ENCODE data around the gene CCDC6. TPM values are rescaled to one million over a fixed set of nuclear protein-coding genes. Genes with fewer than 3 reads are reported as not detected.

Gene CCDC6
- total RNA-seq, 2 experiments from 2014 or later: 9.5 to 25.4 TPM

DNA sequence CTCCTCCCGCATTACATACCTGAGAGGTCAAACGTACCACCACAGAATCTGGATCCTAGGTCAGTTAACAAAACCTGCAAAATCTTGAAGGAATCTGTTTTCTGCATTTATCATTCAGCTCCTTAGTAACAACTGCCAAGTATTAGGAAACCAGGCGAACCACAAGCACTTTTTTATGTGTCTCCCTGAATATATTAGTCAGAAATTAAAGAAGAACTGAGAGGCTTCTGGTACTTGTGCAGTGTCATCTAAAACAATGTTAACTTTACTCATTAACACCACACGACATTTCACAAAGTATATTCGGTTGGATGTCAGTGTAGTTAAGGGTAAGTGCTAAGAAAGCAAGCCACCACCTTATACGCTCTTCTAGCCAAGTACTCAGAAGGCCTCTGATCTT is 2.5 kb downstream of the CCDC6 start:
- ChIA-PET POLR2A (no interaction called here), CTCF (ENCODE audit: unreplicated experiment) (no interaction called here)
- no peaks in the 10 kb centered on the region for H3K9me2 ChIP-seq (ENCODE audit: insufficient read depth, low read length)
- H3K4me1 ChIP-seq (ENCODE audit: insufficient read depth, low read length, poor library complexity, severe bottlenecking): peaks cover 59% of the 10 kb centered on the region
- peaks cover 30% of the 10 kb centered on the region for H4K20me1 ChIP-seq (ENCODE audit: insufficient read depth, low read length)
- TF ChIP-seq, protein P1, sequence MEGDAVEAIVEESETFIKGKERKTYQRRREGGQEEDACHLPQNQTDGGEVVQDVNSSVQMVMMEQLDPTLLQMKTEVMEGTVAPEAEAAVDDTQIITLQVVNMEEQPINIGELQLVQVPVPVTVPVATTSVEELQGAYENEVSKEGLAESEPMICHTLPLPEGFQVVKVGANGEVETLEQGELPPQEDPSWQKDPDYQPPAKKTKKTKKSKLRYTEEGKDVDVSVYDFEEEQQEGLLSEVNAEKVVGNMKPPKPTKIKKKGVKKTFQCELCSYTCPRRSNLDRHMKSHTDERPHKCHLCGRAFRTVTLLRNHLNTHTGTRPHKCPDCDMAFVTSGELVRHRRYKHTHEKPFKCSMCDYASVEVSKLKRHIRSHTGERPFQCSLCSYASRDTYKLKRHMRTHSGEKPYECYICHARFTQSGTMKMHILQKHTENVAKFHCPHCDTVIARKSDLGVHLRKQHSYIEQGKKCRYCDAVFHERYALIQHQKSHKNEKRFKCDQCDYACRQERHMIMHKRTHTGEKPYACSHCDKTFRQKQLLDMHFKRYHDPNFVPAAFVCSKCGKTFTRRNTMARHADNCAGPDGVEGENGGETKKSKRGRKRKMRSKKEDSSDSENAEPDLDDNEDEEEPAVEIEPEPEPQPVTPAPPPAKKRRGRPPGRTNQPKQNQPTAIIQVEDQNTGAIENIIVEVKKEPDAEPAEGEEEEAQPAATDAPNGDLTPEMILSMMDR (conservative IDR thresholded peaks at IDR 0.05; ENCODE audit: low read length): no peak
- TF ChIP-seq EZH2phosphoT487 (IDR thresholded peaks at IDR 0.05; ENCODE audit: borderline replicate concordance, low read depth, low read length): no peak
- no peak overlapping the region for H2AFZ ChIP-seq (ENCODE audit: low read length)
- DNase-seq (ENCODE audit: low spot score): no peak
- peak overlapping the region; percentile 100 for H3K4me3 ChIP-seq (ENCODE audit: low read depth, low read length, poor library complexity, severe bottlenecking)
- intact Hi-C loops (cut with micrococcal nuclease; ENCODE audit: unreplicated experiment): loop anchor here (10.0 kb wide), 2 partner anchors 301 to 1639 kb away; partner anchors contain the start of genes CISD1 and IPMK
- H3K27ac ChIP-seq (ENCODE audit: low read depth, low read length, poor library complexity, severe bottlenecking): no peak overlapping the region
- no peaks in the 10 kb centered on the region for H3K9me3 ChIP-seq (ENCODE audit: low read length)
- H3K4me2 ChIP-seq (ENCODE audit: low read length): peak overlapping the region; percentile 90
- peaks cover 20% of the 10 kb centered on the region; the same call in 1 of the 2 replicates for H3K36me3 ChIP-seq (ENCODE audit: insufficient read depth, low read length)
- H3K79me2 ChIP-seq (ENCODE audit: insufficient read depth, low read depth, low read length): peaks cover 66% of the 10 kb centered on the region; the same call in 1 of the 2 replicates
- BruUV-seq (replicated peaks): TSS peak; percentile 46

DNA sequence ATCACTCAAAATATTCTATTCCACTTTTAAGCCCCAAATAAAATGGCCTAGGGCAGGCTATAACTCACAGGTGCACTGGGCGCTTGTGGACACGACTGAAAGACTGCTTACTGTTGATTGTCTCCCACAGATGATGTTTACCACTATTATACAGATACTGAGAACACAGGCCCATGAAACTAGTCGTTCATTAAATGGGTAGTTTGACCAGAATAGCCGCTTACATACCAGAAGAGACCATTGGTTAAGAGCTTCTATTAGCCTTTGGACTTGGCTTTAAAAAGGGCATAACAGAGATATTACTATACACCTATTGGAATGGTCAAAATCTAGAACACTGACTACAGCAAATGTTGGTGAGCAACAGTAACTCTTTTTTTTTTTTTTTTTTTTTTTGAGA is 4.3 kb downstream of the CCDC6 start:
- peaks cover 41% of the 10 kb centered on the region for H3K4me1 ChIP-seq (ENCODE audit: insufficient read depth, low read length, poor library complexity, severe bottlenecking)
- no peak overlapping the region for H3K4me3 ChIP-seq (ENCODE audit: low read depth, low read length, poor library complexity, severe bottlenecking)
- no peaks in the 10 kb centered on the region for H3K9me3 ChIP-seq (ENCODE audit: low read length)
- H3K4me2 ChIP-seq (ENCODE audit: low read length): no peak overlapping the region
- no peak for DNase-seq (ENCODE audit: low spot score)
- H4K20me1 ChIP-seq (ENCODE audit: insufficient read depth, low read length): peaks cover 45% of the 10 kb centered on the region
- no peak for TF ChIP-seq EZH2phosphoT487 (IDR thresholded peaks at IDR 0.05; ENCODE audit: borderline replicate concordance, low read depth, low read length)
- TF ChIP-seq, protein P1 (conservative IDR thresholded peaks at IDR 0.05; ENCODE audit: low read length): no peak
- peaks cover 20% of the 10 kb centered on the region; the same call in 1 of the 2 replicates for H3K36me3 ChIP-seq (ENCODE audit: insufficient read depth, low read length)
- no peaks in the 10 kb centered on the region for H3K9me2 ChIP-seq (ENCODE audit: insufficient read depth, low read length)
- no peak overlapping the region for H3K27ac ChIP-seq (ENCODE audit: low read depth, low read length, poor library complexity, severe bottlenecking)
- ChIA-PET POLR2A (interaction anchor here (0.6 to 1.4 kb wide), 3 partner anchors 10 to 112 kb away, joined by 3 read pairs; no protein-coding TSS in a partner anchor), CTCF (ENCODE audit: unreplicated experiment) (no interaction called here)
- peaks cover 78% of the 10 kb centered on the region; the same call in 1 of the 2 replicates for H3K79me2 ChIP-seq (ENCODE audit: insufficient read depth, low read depth, low read length)
- no TSS peak for BruUV-seq (replicated peaks)
- no peak overlapping the region for H2AFZ ChIP-seq (ENCODE audit: low read length)
- intact Hi-C loops (cut with micrococcal nuclease; ENCODE audit: unreplicated experiment): loop anchor here (10.0 kb wide), 2 partner anchors 303 to 1637 kb away; partner anchors contain the start of genes CISD1 and IPMK

DNA sequence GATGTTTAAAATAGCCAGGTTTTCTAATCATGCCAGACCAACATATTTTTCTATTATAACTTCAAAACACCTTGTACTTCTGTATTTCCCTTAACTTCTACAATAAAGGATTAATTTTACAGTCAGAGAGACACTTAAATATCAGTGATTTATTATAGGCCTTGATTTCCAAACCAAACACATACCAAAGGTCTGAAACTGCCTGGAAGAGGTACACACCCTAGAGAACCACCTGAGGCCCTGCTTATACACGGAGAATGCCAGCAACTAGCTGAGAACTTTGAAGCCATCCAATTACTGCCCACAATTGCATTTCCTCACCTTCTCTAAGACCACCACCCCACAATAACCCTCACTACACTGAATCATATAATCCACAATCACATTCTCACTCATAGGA is 4.9 kb downstream of the CCDC6 start:
- Histone ChIP-seq H3K4me2 (ENCODE audit: low read length) (0 out of 2 replicates have a peak overlapping the region, but pooled peaks have one; percentile 2), H3K9me3 (ENCODE audit: low read length) (no peaks in the 10 kb centered on the region), H3K4me1 (ENCODE audit: insufficient read depth, low read length, poor library complexity, severe bottlenecking) (peaks cover 41% of the 10 kb centered on the region), H3K79me2 (ENCODE audit: insufficient read depth, low read depth, low read length) (peaks cover 81% of the 10 kb centered on the region; the same call in 1 of the 2 replicates), H3K9me2 (ENCODE audit: insufficient read depth, low read length) (no peaks in the 10 kb centered on the region), H2AFZ (ENCODE audit: low read length) (no peak overlapping the region), H3K36me3 (ENCODE audit: insufficient read depth, low read length) (peaks cover 20% of the 10 kb centered on the region; the same call in 1 of the 2 replicates), H4K20me1 (ENCODE audit: insufficient read depth, low read length) (peaks cover 45% of the 10 kb centered on the region), H3K27ac (ENCODE audit: low read depth, low read length, poor library complexity, severe bottlenecking) (no peak overlapping the region), H3K4me3 (ENCODE audit: low read depth, low read length, poor library complexity, severe bottlenecking) (no peak overlapping the region)
- DNase-seq (ENCODE audit: low spot score): no peak
- TF ChIP-seq, protein P1 (conservative IDR thresholded peaks at IDR 0.05; ENCODE audit: low read length): no peak
- no peak for TF ChIP-seq EZH2phosphoT487 (IDR thresholded peaks at IDR 0.05; ENCODE audit: borderline replicate concordance, low read depth, low read length)
- POLR2A ChIA-PET: interaction anchor here (0.6 to 1.4 kb wide), 3 partner anchors 10 to 112 kb away, joined by 3 read pairs; no protein-coding TSS in a partner anchor
- intact Hi-C loops (cut with micrococcal nuclease; ENCODE audit: unreplicated experiment): loop anchor here (10.0 kb wide), 2 partner anchors 303 to 1637 kb away; partner anchors contain the start of genes CISD1 and IPMK
- CTCF ChIA-PET (ENCODE audit: unreplicated experiment): no interaction called here
- no TSS peak for BruUV-seq (replicated peaks)

Data from OCI-LY7 (cell line).